H1 (cell line): Measurements from ENCODE around the gene TMEM255A. TPM values are rescaled to one million over a fixed set of nuclear protein-coding genes. Genes with fewer than 3 reads are reported as not detected.

Experiments used
- CTCF ChIA-PET: fragments of 300-600 bp; sonication (Branson Sonifier 250); formaldehyde crosslinking; loops from one replicate; lab custom pipeline; 2021; ENCODE audit not compliant: partially characterized antibody; lab: Charles Lee
- POLR2A ChIA-PET: fragments of 300-600 bp; sonication (Branson Sonifier 250); formaldehyde crosslinking; loops from one replicate; lab custom pipeline; 2021; ENCODE audit warnings: inconsistent platforms; ENCODE audit not compliant: partially characterized antibody; lab: Charles Lee
- DNase-seq, 2 experiments: peaks; one replicate each; pipeline versions ENCODE4 v3.0.0 to v3.0.0-alpha.2; 2010 to 2022; ENCODE audit warnings: low spot score in 2 of 2, low read depth in 1 of 2, mixed read lengths in 1 of 2
- FAIRE-seq: peaks from 2 replicates; lab custom pipeline; 2011; peaks lifted over from hg19 to GRCh38; lab: Jason Lieb, UNC
- H2AFZ ChIP-seq: 2 replicates; pipeline ENCODE4 v1.8.1; 2012; ENCODE audit warnings: low read length, inconsistent platforms
- H2AK5ac ChIP-seq: 2 replicates; pipeline ENCODE4 v1.6.1; 2013; ENCODE audit warnings: low read depth, low read length
- H2BK120ac ChIP-seq: replicated peaks from 2 replicates; pipeline ENCODE3; 2013; ENCODE audit warnings: low read depth, low read length, inconsistent platforms
- H2BK12ac ChIP-seq: 2 replicates; pipeline ENCODE4 v1.6.1; 2013; ENCODE audit warnings: low read depth, low read length
- H2BK15ac ChIP-seq: 2 replicates; pipeline ENCODE4 v1.6.1; 2013; ENCODE audit warnings: low read length
- H2BK20ac ChIP-seq: 2 replicates; pipeline ENCODE4 v1.6.1; 2013; ENCODE audit warnings: low read length
- H2BK5ac ChIP-seq: 2 replicates; pipeline ENCODE4 v1.6.1; 2013; ENCODE audit warnings: low read depth, low read length
- H3K14ac ChIP-seq: 2 replicates; pipeline ENCODE4 v1.6.1; 2013; ENCODE audit warnings: inconsistent platforms; ENCODE audit not compliant: insufficient read length
- H3K18ac ChIP-seq: 2 replicates; pipeline ENCODE4 v1.6.1; 2013; ENCODE audit warnings: low read length; ENCODE audit errors: extremely low read depth
- H3K23ac ChIP-seq: 2 replicates; pipeline ENCODE4 v1.6.1; 2013; ENCODE audit warnings: inconsistent platforms; ENCODE audit not compliant: insufficient read length
- H3K23me2 ChIP-seq: 2 replicates; pipeline ENCODE4 v1.6.1; 2013; ENCODE audit warnings: low read depth, low read length
- H3K27ac ChIP-seq: 2 replicates; pipeline ENCODE4 v1.6.1; 2011; ENCODE audit warnings: low read depth, low read length, inconsistent platforms
- H3K27me3 ChIP-seq, 4 experiments: replicated peaks in 1 of 4; 1 replicate in 1 of 4; 2 replicates in 3 of 4; pipeline versions ENCODE4 v1.6.1 to v1.8.1; 2011 to 2013; ENCODE audit warnings: low read length in 3 of 4, mild to moderate bottlenecking in 3 of 4, inconsistent platforms in 2 of 4, mixed read lengths in 2 of 4, moderate library complexity in 1 of 4; ENCODE audit not compliant: control insufficient read depth in 3 of 4, insufficient read depth in 3 of 4; ENCODE audit errors: extremely low read depth in 1 of 4
- H3K36me3 ChIP-seq, 4 experiments: 2 replicates each; pipeline versions ENCODE4 v1.6.1 to v1.8.1; 2011 to 2013; ENCODE audit warnings: mild to moderate bottlenecking in 4 of 4, low read length in 3 of 4, moderate library complexity in 2 of 4, control low read depth in 1 of 4, inconsistent platforms in 1 of 4; ENCODE audit not compliant: insufficient read depth in 4 of 4, control insufficient read depth in 2 of 4
- H3K4ac ChIP-seq: replicated peaks from 2 replicates; pipeline ENCODE3; 2013; ENCODE audit warnings: low read length, low read depth, mixed read lengths, inconsistent platforms; ENCODE audit not compliant: insufficient read length
- H3K4me1 ChIP-seq, 4 experiments: replicated peaks in 1 of 4; 1 replicate in 1 of 4; 2 replicates in 3 of 4; pipeline versions ENCODE4 v1.6.1 to v1.8.1; 2011 to 2013; ENCODE audit warnings: low read length in 3 of 4, inconsistent platforms in 2 of 4, mixed read lengths in 1 of 4; ENCODE audit not compliant: insufficient read depth in 4 of 4, control insufficient read depth in 3 of 4
- H3K4me2 ChIP-seq, 2 experiments: 2 replicates each; pipeline versions ENCODE4 v1.6.1 to v1.8.1; 2011 to 2013; ENCODE audit warnings: low read depth in 2 of 2, low read length in 2 of 2, control low read depth in 1 of 2, inconsistent platforms in 1 of 2, mild to moderate bottlenecking in 1 of 2; ENCODE audit not compliant: insufficient read depth in 1 of 2
- H3K4me3 ChIP-seq, 4 experiments: fragments of 200-600, 300-600 bp in 1 of 4; sonication (generic), shearing (Covaris generic), sonication (Bioruptor Twin) in 1 of 4; 2 replicates each; pipeline versions ENCODE4 v1.5.1 to v1.8.1; 2011 to 2016; ENCODE audit warnings: low read length in 4 of 4, low read depth in 3 of 4, control low read depth in 2 of 4, inconsistent platforms in 2 of 4, mild to moderate bottlenecking in 2 of 4, mixed read lengths in 1 of 4, moderate library complexity in 1 of 4; ENCODE audit not compliant: insufficient read depth in 2 of 4; ENCODE audit errors: extremely low read depth in 1 of 4
- H3K56ac ChIP-seq: replicated peaks from 2 replicates; pipeline ENCODE3; 2013; ENCODE audit warnings: low read depth, mild to moderate bottlenecking, mixed read lengths, low read length, inconsistent platforms; ENCODE audit not compliant: insufficient read length
- H3K79me1 ChIP-seq: 2 replicates; pipeline ENCODE4 v1.6.1; 2013; ENCODE audit warnings: low read depth, low read length, control low read depth
- H3K79me2 ChIP-seq, 2 experiments: 2 replicates each; pipeline versions ENCODE4 v1.6.1 to v1.8.1; 2012 to 2013; ENCODE audit warnings: low read length in 2 of 2, mild to moderate bottlenecking in 2 of 2, inconsistent platforms in 1 of 2; ENCODE audit not compliant: insufficient read depth in 2 of 2, control insufficient read depth in 1 of 2
- H3K9ac ChIP-seq, 4 experiments: replicated peaks in 1 of 4; 1 replicate in 1 of 4; 2 replicates in 3 of 4; pipeline versions ENCODE4 v1.6.1 to v1.8.1; 2011 to 2013; ENCODE audit warnings: low read depth in 3 of 4, low read length in 3 of 4, control low read depth in 2 of 4, mild to moderate bottlenecking in 2 of 4, moderate library complexity in 2 of 4, inconsistent platforms in 1 of 4; ENCODE audit errors: extremely low read depth in 1 of 4
- H3K9me3 ChIP-seq, 2 experiments: 2 replicates each; pipeline versions ENCODE4 v1.6.1 to v1.8.1; 2012 to 2013; ENCODE audit warnings: mild to moderate bottlenecking in 2 of 2, moderate library complexity in 2 of 2, control low read depth in 1 of 2, inconsistent platforms in 1 of 2, low read depth in 1 of 2, low read length in 1 of 2, mixed read lengths in 1 of 2; ENCODE audit not compliant: insufficient read depth in 2 of 2
- H4K20me1 ChIP-seq, 2 experiments: replicated peaks in 1 of 2; 2 replicates each; pipeline versions ENCODE3 to v1.8.1; 2011 to 2013; ENCODE audit warnings: inconsistent platforms in 2 of 2, low read length in 2 of 2, mild to moderate bottlenecking in 1 of 2; ENCODE audit not compliant: insufficient read depth in 2 of 2, control insufficient read depth in 1 of 2
- H4K5ac ChIP-seq: 2 replicates; pipeline ENCODE4 v1.6.1; 2013; ENCODE audit warnings: low read length, low read depth, mixed read lengths, inconsistent platforms; ENCODE audit not compliant: insufficient read length
- H4K8ac ChIP-seq: 2 replicates; pipeline ENCODE4 v1.8.0; 2013; ENCODE audit warnings: mild to moderate bottlenecking, moderate library complexity, low read length, inconsistent platforms; ENCODE audit not compliant: insufficient read depth; ENCODE audit errors: extremely low read depth
- H4K91ac ChIP-seq: replicated peaks from 2 replicates; pipeline ENCODE3; 2013; ENCODE audit warnings: low read length, mixed read lengths, inconsistent platforms; ENCODE audit not compliant: insufficient read length
- ASH2L ChIP-seq: fragments of 200-600, 300-600 bp; sonication (generic); IDR thresholded peaks from one replicate; pipeline ENCODE4 v1.7.1; 2017; ENCODE audit warnings: low read length
- CEBPB ChIP-seq: IDR thresholded peaks from 2 replicates; pipeline ENCODE4 v1.6.1; 2012; ENCODE audit warnings: low read depth, low read length
- CREB1 ChIP-seq: IDR thresholded peaks from 2 replicates; pipeline ENCODE4 v1.6.1; 2012; ENCODE audit warnings: inconsistent platforms
- CTBP2 ChIP-seq: IDR thresholded peaks from 2 replicates; pipeline ENCODE4 v1.7.0; 2011; ENCODE audit warnings: borderline replicate concordance, mild to moderate bottlenecking, moderate library complexity, mixed read lengths, low read length; ENCODE audit not compliant: insufficient read depth, insufficient read length
- EP300 ChIP-seq, 2 experiments: IDR thresholded peaks; 1 replicate in 1 of 2; 2 replicates in 1 of 2; pipeline ENCODE4 v1.6.1; 2011 to 2012; ENCODE audit warnings: low read depth in 2 of 2, low read length in 2 of 2, mild to moderate bottlenecking in 2 of 2, borderline replicate concordance in 1 of 2, inconsistent platforms in 1 of 2, moderate library complexity in 1 of 2
- EZH2 ChIP-seq: fragments of 200-600 bp; sonication (generic); IDR thresholded peaks from 2 replicates; pipeline ENCODE4 v1.7.1; 2012; ENCODE audit warnings: low read depth, mild to moderate bottlenecking, moderate library complexity, low read length, inconsistent platforms; ENCODE audit not compliant: severe bottlenecking
- FOSL1 ChIP-seq: IDR thresholded peaks from 2 replicates; pipeline ENCODE4 v1.6.1; 2011; ENCODE audit warnings: mild to moderate bottlenecking, low read depth, low read length, moderate library complexity; ENCODE audit not compliant: insufficient read depth
- JUND ChIP-seq: IDR thresholded peaks from 2 replicates; pipeline ENCODE4 v1.6.1; 2011; ENCODE audit warnings: mild to moderate bottlenecking, improper control_type of control experiment, low read length
- KDM4A ChIP-seq: IDR thresholded peaks from one replicate; pipeline ENCODE4 v1.7.1; 2012; ENCODE audit warnings: low read depth, mild to moderate bottlenecking, moderate library complexity, low read length, inconsistent platforms; ENCODE audit not compliant: severe bottlenecking
- RAD21 ChIP-seq, 2 experiments: IDR thresholded peaks in 1 of 2; conservative IDR thresholded peaks in 1 of 2; 2 replicates each; pipeline ENCODE4 v1.6.1; 2011; ENCODE audit warnings: low read depth in 2 of 2, low read length in 2 of 2, improper control_type of control experiment in 1 of 2, inconsistent platforms in 1 of 2, mild to moderate bottlenecking in 1 of 2, moderate library complexity in 1 of 2
- RXRA ChIP-seq: IDR thresholded peaks from 2 replicates; pipeline ENCODE4 v1.6.1; 2011; ENCODE audit warnings: low read depth, mild to moderate bottlenecking, low read length, moderate library complexity; ENCODE audit not compliant: insufficient read depth
- SAP30 ChIP-seq: fragments of 300-600 bp; sonication (generic); IDR thresholded peaks from 2 replicates; pipeline ENCODE4 v1.7.1; 2012; ENCODE audit warnings: low read length, moderate library complexity, mild to moderate bottlenecking, inconsistent platforms; ENCODE audit not compliant: insufficient read depth, insufficient replicate concordance
- SP4 ChIP-seq: IDR thresholded peaks from 2 replicates; pipeline ENCODE4 v1.6.1; 2012; ENCODE audit warnings: low read length, inconsistent platforms
- SRF ChIP-seq: IDR thresholded peaks from 2 replicates; pipeline ENCODE4 v1.6.1; 2011; ENCODE audit warnings: mild to moderate bottlenecking, low read depth, low read length, moderate library complexity
- WGBS, 2 experiments: shearing (Covaris generic) in 1 of 2; methylation state at CpG; one replicate each; pipeline versions ENCODE4 v1.1.6 to v1.1.7; 2013 to 2015; ENCODE audit warnings: low lambda C conversion rate in 2 of 2, mixed read lengths in 2 of 2, inconsistent platforms in 1 of 2, low coverage in 1 of 2, missing lambda C conversion rate in 1 of 2; ENCODE audit not compliant: insufficient replicate concordance in 2 of 2, insufficient coverage in 1 of 2, insufficient read length in 1 of 2; ENCODE audit errors: extremely low coverage in 1 of 2, missing lambda C conversion rate in 1 of 2; 5-methylcytosine and 5-hydroxymethylcytosine counted together
- polyA plus RNA-seq, 7 experiments: library from polyadenylated mRNA; depleted of rRNA in 3 of 7; stranded (reverse) in 5 of 7; unstranded in 2 of 7; fragments of >200 nt in 5 of 7; fragments of 200-250 nt in 2 of 7; gene quantifications; 1 replicate in 5 of 7; 2 replicates in 1 of 7; 4 replicates in 1 of 7; pipeline versions ENCODE4 v1.2.1 to v1.2.3, GENCODE V29; 2011 to 2013; ENCODE audit warnings: missing spikeins in 2 of 7, mixed read lengths in 2 of 7
- total RNA-seq: library from RNA; stranded (reverse); fragmentation: NEBNext Ultra II Directional; extraction: Animal tissue kit (Norgen Biotek cat#: 25700); gene quantifications from 2 replicates; pipeline ENCODE4 v1.2.1, GENCODE V29; 2021

Gene TMEM255A
- total and polyA plus RNA-seq, 2 of the 8 experiments (the other 6 are each of a cell fraction or from before 2014, with no cell fraction given): 0.73 to 2.3 TPM

GRCh38 chrX:120318411-120318810 lies 7.2 kb upstream of the TMEM255A start:
- no peak overlapping the region for H3K56ac ChIP-seq
- H2BK120ac ChIP-seq: no peak overlapping the region
- H3K18ac ChIP-seq: no peak overlapping the region
- ChIA-PET CTCF (interaction anchor here (0.6 to 1.4 kb wide), 8 partner anchors 39 to 835 kb away, joined by 3 to 4 read pairs (median 3); partner anchors contain the start of gene ATP1B4), POLR2A (no interaction called here)
- no peaks in the 10 kb centered on the region for H3K23me2 ChIP-seq
- H3K23ac ChIP-seq: no peak overlapping the region
- no peaks in the 10 kb centered on the region for H3K4me1 ChIP-seq
- no peak overlapping the region for H3K4me3 ChIP-seq
- no peak overlapping the region for H2BK20ac ChIP-seq
- H2BK12ac ChIP-seq: no peak overlapping the region
- H3K27ac ChIP-seq: no peak overlapping the region
- no peak overlapping the region for H3K4me2 ChIP-seq
- H2BK5ac ChIP-seq: no peak overlapping the region
- no peak overlapping the region for H2BK15ac ChIP-seq
- no peaks in the 10 kb centered on the region for H3K79me1 ChIP-seq
- no peaks in the 10 kb centered on the region for H3K79me2 ChIP-seq
- no peak overlapping the region for H3K14ac ChIP-seq
- no peak overlapping the region for H3K9ac ChIP-seq
- H3K9me3 ChIP-seq: no peaks in the 10 kb centered on the region
- no peak for DNase-seq
- no peak overlapping the region for H4K5ac ChIP-seq
- no peak overlapping the region for H3K4ac ChIP-seq
- WGBS, 2 experiments: 87% methylated on average over 4 of the region's 4 CpGs; no CpG with 5 or more reads in 1 of the 2 experiments
- no peak overlapping the region for H4K8ac ChIP-seq
- no peaks in the 10 kb centered on the region for H3K36me3 ChIP-seq
- no peak overlapping the region for H4K91ac ChIP-seq
- FAIRE-seq: no peak
- no peak overlapping the region for H2AK5ac ChIP-seq
- H2AFZ ChIP-seq: no peak overlapping the region
- H4K20me1 ChIP-seq: no peaks in the 10 kb centered on the region
- H3K27me3 ChIP-seq: no peaks in the 10 kb centered on the region; a peak in 2 of 7 replicates
- no peak for TF ChIP-seq JUND
- TF ChIP-seq RAD21 (IDR thresholded peaks at IDR 0.05 in 1 of 2, conservative IDR thresholded peaks at IDR 0.05 in 1 of 2; ENCODE audit: low read depth in 2 of 2, low read length in 2 of 2): no peak
- no peak for TF ChIP-seq EP300 (IDR thresholded peaks at IDR 0.05; ENCODE audit: borderline replicate concordance in 1 of 2, low read depth in 2 of 2, low read length in 2 of 2)
- TF ChIP-seq CREB1: no peak
- no peak for TF ChIP-seq KDM4A
- TF ChIP-seq SP4: no peak
- TF ChIP-seq CEBPB: no peak
- TF ChIP-seq SRF: no peak
- TF ChIP-seq RXRA: no peak
- no peak for TF ChIP-seq SAP30
- TF ChIP-seq EZH2: no peak
- TF ChIP-seq ASH2L: no peak
- no peak for TF ChIP-seq CTBP2
- TF ChIP-seq FOSL1: no peak
